CD4-positive, alpha-beta memory T cell (primary cell): ENCODE measurements around the gene EMC9. TPM values are rescaled to one million over a fixed set of nuclear protein-coding genes. Genes with fewer than 3 reads are reported as not detected.
A peak's percentile ranks its signal among the peaks of the same experiment; 100 is the strongest.
"Not testable (repeated sequence)": the region's sequence is repeated elsewhere in the genome, so short reads cannot be mapped to it uniquely, and the experiment has no call there.

ENCODE experiments used
- CTCF ChIA-PET: fragments of 350-600 bp; sonication (Branson Sonifier 250); formaldehyde crosslinking; loops from one replicate; lab custom pipeline; 2021; ENCODE audit warnings: inconsistent platforms; ENCODE audit not compliant: partially characterized antibody; lab: Charles Lee
- POLR2A ChIA-PET: fragments of 350-600 bp; sonication (Branson Sonifier 250); formaldehyde crosslinking; loops from one replicate; lab custom pipeline; 2021; ENCODE audit not compliant: partially characterized antibody; lab: Charles Lee
- DNase-seq, 5 donors: peaks; one replicate each; pipeline versions ENCODE4 v3.0.0 to v3.0.0-alpha.2; 2020 to 2022; ENCODE audit warnings: mixed read lengths in 1 of 5
- H3K27ac ChIP-seq: one replicate; pipeline ENCODE4 v1.7.0; 2013; ENCODE audit warnings: low read depth, low read length
- H3K27me3 ChIP-seq: 2 replicates; pipeline ENCODE4 v1.7.0; 2013; ENCODE audit warnings: mild to moderate bottlenecking, low read length, moderate library complexity; ENCODE audit not compliant: insufficient read depth
- H3K36me3 ChIP-seq: 2 replicates; pipeline ENCODE4 v1.7.0; 2013; ENCODE audit warnings: mild to moderate bottlenecking, low read length, moderate library complexity; ENCODE audit not compliant: insufficient read depth
- H3K4me1 ChIP-seq: 2 replicates; pipeline ENCODE4 v1.7.0; 2013; ENCODE audit warnings: mild to moderate bottlenecking, low read length, moderate library complexity; ENCODE audit not compliant: insufficient read depth
- H3K4me3 ChIP-seq, 2 donors: one replicate each; pipeline ENCODE4 v1.7.0; 2013; ENCODE audit warnings: low read length in 2 of 2, mild to moderate bottlenecking in 1 of 2
- H3K9me3 ChIP-seq, 2 donors: one replicate each; pipeline ENCODE4 v1.7.0; 2013; ENCODE audit warnings: low read length in 2 of 2, control low read depth in 1 of 2; ENCODE audit not compliant: control insufficient read depth in 1 of 2
- H3K27ac Mint-ChIP-seq, 7 donors: one replicate each; pipeline ENCODE4 v1.8.0; 2020 to 2021; ENCODE audit warnings: mixed read lengths in 7 of 7, mild to moderate bottlenecking in 6 of 7, inconsistent platforms in 3 of 7, moderate library complexity in 3 of 7
- H3K27me3 Mint-ChIP-seq, 2 donors: one replicate each; pipeline ENCODE4 v1.8.0; 2020 to 2021; ENCODE audit warnings: mixed read lengths in 2 of 2
- H3K36me3 Mint-ChIP-seq, 2 donors: one replicate each; pipeline ENCODE4 v1.8.0; 2020 to 2021; ENCODE audit warnings: mixed read lengths in 2 of 2, inconsistent platforms in 1 of 2, mild to moderate bottlenecking in 1 of 2
- H3K4me1 Mint-ChIP-seq, 4 donors: one replicate each; pipeline ENCODE4 v1.8.0; 2020 to 2021; ENCODE audit warnings: mixed read lengths in 4 of 4, mild to moderate bottlenecking in 1 of 4
- H3K4me3 Mint-ChIP-seq, 8 donors: one replicate each; pipeline ENCODE4 v1.8.0; 2020 to 2021; ENCODE audit warnings: mixed read lengths in 8 of 8, mild to moderate bottlenecking in 7 of 8, moderate library complexity in 6 of 8, inconsistent platforms in 3 of 8
- H3K9me3 Mint-ChIP-seq, 8 donors: one replicate each; pipeline ENCODE4 v1.8.0; 2020 to 2021; ENCODE audit warnings: mixed read lengths in 8 of 8, mild to moderate bottlenecking in 5 of 8, inconsistent platforms in 3 of 8, moderate library complexity in 1 of 8
- intact Hi-C: fragments of 100-400 bp; cut with micrococcal nuclease; formaldehyde crosslinking; loops from one replicate; pipeline ENCODE4 v1.15.1; 2023
- polyA plus RNA-seq, 2 donors: library from polyadenylated mRNA; unstranded; fragments of 300-500 nt; fragmentation: Illumina TruSeq; gene quantifications; one replicate each; pipeline ENCODE4 v1.2.3, GENCODE V29; 2021
- total RNA-seq, 2 experiments: library from RNA; stranded (reverse); gene quantifications; one replicate each; pipeline ENCODE4 v1.2.3, GENCODE V29; 2021

EMC9 gene
- total and polyA plus RNA-seq, 4 experiments from 2014 or later: 11.4 to 33.9 (median 23.3) TPM

DNA sequence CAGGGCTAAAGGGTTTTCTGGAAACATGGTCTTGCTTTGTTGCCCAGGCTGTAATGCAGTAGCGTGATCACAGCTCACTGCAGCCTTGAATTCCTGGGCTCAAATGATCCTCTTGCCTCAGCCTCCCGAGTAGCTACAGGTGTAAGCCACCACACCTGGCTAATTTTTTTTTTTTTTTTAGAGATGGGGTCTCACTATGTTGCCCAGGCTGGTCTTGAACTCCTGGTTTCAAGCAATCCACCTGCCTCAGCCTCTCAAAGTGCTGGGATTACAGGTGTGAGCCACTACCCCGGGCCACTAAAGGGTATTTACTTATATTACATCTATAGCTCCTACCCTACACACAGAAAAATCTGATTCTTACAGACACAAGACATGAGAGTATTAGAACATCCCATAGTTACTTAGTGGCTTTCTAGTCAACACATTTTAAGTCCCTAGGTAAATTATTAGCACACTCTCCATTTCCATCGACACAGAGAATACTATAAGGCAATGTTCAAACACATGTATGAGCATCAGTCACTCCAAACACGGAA lies 33.0 kb downstream of the EMC9 start:
- Mint-ChIP-seq H3K4me3 (peak overlapping the region in 4 of 8 donors; percentile 30 to 64 (median 44)), H3K4me1 (peaks cover 6 to 15% (median 12%) of the 10 kb centered on the region in 4 donors), H3K27me3 (no peaks in the 10 kb centered on the region), H3K9me3 (no peaks in the 10 kb centered on the region), H3K36me3 (peaks cover 11 to 16% of the 10 kb centered on the region in 2 donors), H3K27ac (peak overlapping the region; percentile 82 to 96 (median 95))
- H3K27ac ChIP-seq: peak overlapping the region; percentile 45
- ChIA-PET CTCF (interaction anchor here (0.9 to 11.5 kb wide), 41 partner anchors 8 to 225 kb away, joined by 3 to 412 read pairs (median 6); partner anchors contain the start of genes CARMIL3, CIDEB, DHRS4L2 and EMC9), POLR2A (interaction anchor here (0.6 to 8.4 kb wide), 18 partner anchors 15 to 163 kb away, joined by 3 to 137 read pairs (median 8); partner anchors contain the start of genes CARMIL3, CHMP4A, EMC9 and IPO4)
- H3K27me3 ChIP-seq: no peaks in the 10 kb centered on the region
- peaks cover 18% of the 10 kb centered on the region for H3K4me1 ChIP-seq
- H3K9me3 ChIP-seq: no peaks in the 10 kb centered on the region
- DNase-seq: no peak
- intact Hi-C loops: loop anchor here (1.0 kb wide), 5 partner anchors 18 to 94 kb away; partner anchors contain the start of gene IRF9
- H3K36me3 ChIP-seq: peaks cover 3% of the 10 kb centered on the region
- no peak overlapping the region for H3K4me3 ChIP-seq

DNA sequence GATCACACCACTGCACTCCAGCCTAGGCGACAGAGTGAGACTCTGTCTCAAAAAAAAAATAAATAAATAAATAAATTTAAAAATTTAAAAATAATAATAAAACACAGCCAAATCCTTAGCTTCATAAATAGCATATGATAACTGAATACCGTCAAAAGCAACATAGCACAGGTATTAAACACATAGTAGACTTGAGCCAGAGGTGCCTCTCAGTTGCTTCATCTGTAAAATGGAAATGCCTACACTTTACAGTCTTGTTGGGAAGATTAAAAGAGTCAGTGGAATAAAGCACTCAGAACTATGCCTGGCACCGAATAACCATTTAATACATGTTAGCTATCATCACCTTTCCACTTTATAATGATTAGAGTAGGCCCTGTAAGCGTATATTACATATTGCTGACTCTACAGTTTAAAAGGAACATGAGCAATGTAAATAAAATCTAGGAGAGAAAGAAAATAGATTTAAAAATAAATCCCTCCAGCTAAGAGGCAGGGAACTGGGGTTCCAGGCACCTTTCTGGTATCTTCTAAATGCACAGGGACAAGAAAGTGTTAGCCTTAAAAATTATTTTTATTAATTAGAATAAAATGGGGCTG lies 34.6 kb downstream of the EMC9 start:
- no peak for DNase-seq
- Histone ChIP-seq H3K4me1 (peaks cover 14% of the 10 kb centered on the region), H3K9me3 (no peaks in the 10 kb centered on the region), H3K27me3 (no peaks in the 10 kb centered on the region), H3K4me3 (no peak overlapping the region), H3K36me3 (peaks cover 11% of the 10 kb centered on the region), H3K27ac (no peak overlapping the region)
- ChIA-PET CTCF (interaction anchor here (0.6 to 11.5 kb wide), 11 partner anchors 13 to 191 kb away, joined by 3 to 412 read pairs (median 4); partner anchors contain the start of genes CARMIL3, IRF9, PCK2 and PSME1), POLR2A (interaction anchor here (2.5 to 8.4 kb wide), 6 partner anchors 14 to 49 kb away, joined by 10 to 137 read pairs (median 37); partner anchors contain the start of genes EMC9, PCK2, PSME1 and PSME2)
- Mint-ChIP-seq H3K4me1 (peaks cover 6 to 14% (median 12%) of the 10 kb centered on the region in 4 donors), H3K27ac (no peak overlapping the region), H3K9me3 (no peaks in the 10 kb centered on the region), H3K4me3 (no peak overlapping the region), H3K27me3 (no peaks in the 10 kb centered on the region), H3K36me3 (peaks cover 20 to 29% of the 10 kb centered on the region in 2 donors)
- intact Hi-C loops: no loop called here

DNA sequence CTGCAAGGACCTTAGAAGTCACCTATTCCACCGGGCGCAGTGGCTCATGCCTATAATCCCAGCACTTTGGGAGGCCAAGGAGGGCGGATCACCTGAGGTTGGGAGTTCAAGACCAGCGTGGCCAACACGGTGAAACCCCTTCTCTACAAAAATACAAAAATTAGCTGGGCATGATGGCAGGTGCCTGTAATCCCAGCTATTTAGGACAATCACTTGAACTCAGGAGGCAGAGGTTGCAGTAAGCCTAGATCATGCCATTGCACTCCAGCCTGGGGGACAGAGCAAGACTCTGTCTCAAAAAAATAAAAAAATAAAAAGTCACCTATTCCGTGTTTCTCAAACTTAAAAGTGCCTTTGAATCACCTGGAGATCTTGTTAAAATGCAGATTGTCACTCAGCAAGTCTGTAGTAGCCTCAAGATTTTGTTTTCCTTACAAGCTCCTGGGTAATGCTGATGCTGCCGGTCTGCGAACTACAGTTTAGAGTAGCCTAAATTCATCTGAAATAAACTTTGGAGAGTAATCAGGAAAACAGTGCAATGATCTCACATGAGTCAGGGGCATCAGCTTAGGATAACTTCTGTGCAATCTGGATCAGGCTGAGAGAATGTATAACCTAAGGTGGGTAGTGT lies 35.7 kb downstream of the EMC9 start:
- POLR2A ChIA-PET: interaction anchor here (0.7 to 8.4 kb wide), 5 partner anchors 8 to 55 kb away, joined by 3 to 137 read pairs (median 7); partner anchors contain the start of genes DCAF11, IRF9, NRL and PCK2
- H3K27me3 Mint-ChIP-seq, H3K4me3 Mint-ChIP-seq, DNase-seq, H3K9me3 ChIP-seq, H3K27me3 ChIP-seq, H3K4me3 ChIP-seq, H3K9me3 Mint-ChIP-seq, intact Hi-C loops, H3K27ac ChIP-seq: not testable (repeated sequence)
- CTCF ChIA-PET: interaction anchor here (0.6 to 11.5 kb wide), 4 partner anchors 12 to 64 kb away, joined by 3 to 412 read pairs (median 198); partner anchors contain the start of gene PCK2
- Mint-ChIP-seq H3K27ac (peak overlapping the region in 3 of 7 donors; percentile 16 to 38 (median 34)), H3K36me3 (peaks cover 23 to 32% of the 10 kb centered on the region in 2 donors), H3K4me1 (peaks cover 6 to 14% (median 12%) of the 10 kb centered on the region in 4 donors)
- peaks cover 14% of the 10 kb centered on the region for H3K4me1 ChIP-seq
- peaks cover 11% of the 10 kb centered on the region for H3K36me3 ChIP-seq

DNA sequence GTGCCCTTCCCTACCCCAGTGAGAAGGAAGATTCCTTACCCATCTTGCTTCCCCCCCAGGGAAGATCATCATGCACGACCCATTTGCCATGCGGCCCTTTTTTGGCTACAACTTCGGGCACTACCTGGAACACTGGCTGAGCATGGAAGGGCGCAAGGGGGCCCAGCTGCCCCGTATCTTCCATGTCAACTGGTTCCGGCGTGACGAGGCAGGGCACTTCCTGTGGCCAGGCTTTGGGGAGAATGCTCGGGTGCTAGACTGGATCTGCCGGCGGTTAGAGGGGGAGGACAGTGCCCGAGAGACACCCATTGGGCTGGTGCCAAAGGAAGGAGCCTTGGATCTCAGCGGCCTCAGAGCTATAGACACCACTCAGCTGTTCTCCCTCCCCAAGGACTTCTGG lies 37.9 kb downstream of the EMC9 start:
- no peak overlapping the region for H3K4me3 ChIP-seq
- CTCF ChIA-PET: interaction anchor here (0.9 to 11.5 kb wide), 4 partner anchors 10 to 44 kb away, joined by 3 to 412 read pairs (median 198); partner anchors contain the start of gene PCK2
- no peaks in the 10 kb centered on the region for H3K9me3 ChIP-seq
- H3K4me1 Mint-ChIP-seq: peaks cover under 1 to 6% (median 5%) of the 10 kb centered on the region in 4 donors
- no peak for DNase-seq
- no peak overlapping the region for H3K4me3 Mint-ChIP-seq
- intact Hi-C loops: no loop called here
- peak overlapping the region in 1 of 7 donors; percentile 12 for H3K27ac Mint-ChIP-seq
- H3K9me3 Mint-ChIP-seq: no peaks in the 10 kb centered on the region
- no peak overlapping the region for H3K27ac ChIP-seq
- no peaks in the 10 kb centered on the region for H3K27me3 Mint-ChIP-seq
- POLR2A ChIA-PET: interaction anchor here (1.0 to 8.4 kb wide), 4 partner anchors 10 to 52 kb away, joined by 3 to 137 read pairs (median 4); partner anchors contain the start of genes CARMIL3, DCAF11 and PCK2
- H3K36me3 Mint-ChIP-seq: peaks cover 36 to 46% of the 10 kb centered on the region in 2 donors
- peaks cover 23% of the 10 kb centered on the region for H3K36me3 ChIP-seq
- H3K4me1 ChIP-seq: peaks cover 3% of the 10 kb centered on the region
- no peaks in the 10 kb centered on the region for H3K27me3 ChIP-seq

DNA sequence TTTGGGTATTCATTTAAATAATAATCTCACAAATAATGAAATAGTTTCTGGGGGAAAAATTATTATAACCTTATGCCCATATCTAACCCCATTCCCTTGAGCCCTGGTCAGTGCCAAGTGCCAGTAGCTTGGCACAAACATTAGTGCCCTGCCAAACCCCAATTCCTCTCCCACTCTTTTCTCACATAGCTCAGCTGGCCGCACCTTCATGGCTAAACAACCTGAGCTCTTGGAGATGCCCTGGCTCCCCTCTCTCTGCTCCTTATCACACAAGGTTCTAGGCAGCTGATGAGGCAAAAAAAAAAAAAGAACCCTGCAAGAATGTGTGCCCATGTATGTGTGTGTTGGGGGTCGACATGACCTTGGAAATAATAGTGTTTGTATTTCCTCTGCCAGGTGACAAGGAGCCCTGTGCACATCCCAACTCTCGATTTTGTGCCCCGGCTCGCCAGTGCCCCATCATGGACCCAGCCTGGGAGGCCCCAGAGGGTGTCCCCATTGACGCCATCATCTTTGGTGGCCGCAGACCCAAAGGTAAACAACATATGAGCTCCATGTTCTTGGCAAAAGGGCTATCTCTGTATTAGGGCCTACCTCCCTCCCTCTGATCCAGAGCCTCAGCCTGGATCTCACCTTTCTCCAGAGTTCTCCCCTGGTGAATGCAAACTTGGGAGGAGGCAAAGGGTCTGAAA lies 38.9 kb downstream of the EMC9 start:
- Mint-ChIP-seq H3K36me3 (peaks cover 39 to 46% of the 10 kb centered on the region in 2 donors), H3K9me3 (no peaks in the 10 kb centered on the region), H3K27ac (peak overlapping the region in 2 of 7 donors; percentile 36 to 46), H3K27me3 (no peaks in the 10 kb centered on the region), H3K4me3 (no peak overlapping the region), H3K4me1 (peaks cover 0 to 2% (median 0%) of the 10 kb centered on the region in 4 donors)
- Histone ChIP-seq H3K36me3 (peaks cover 23% of the 10 kb centered on the region), H3K27ac (no peak overlapping the region), H3K9me3 (no peaks in the 10 kb centered on the region), H3K4me3 (no peak overlapping the region), H3K27me3 (no peaks in the 10 kb centered on the region), H3K4me1 (no peaks in the 10 kb centered on the region)
- DNase-seq: no peak
- ChIA-PET CTCF (interaction anchor here (10.4 to 11.5 kb wide), 2 partner anchors 9 to 43 kb away, joined by 392 to 412 read pairs; partner anchors contain the start of gene PCK2), POLR2A (interaction anchor here (0.7 to 1.3 kb wide), 2 partner anchors 12 to 51 kb away, joined by 3 read pairs; partner anchors contain the start of genes CARMIL3, DCAF11 and NRL)
- intact Hi-C loops: no loop called here

DNA sequence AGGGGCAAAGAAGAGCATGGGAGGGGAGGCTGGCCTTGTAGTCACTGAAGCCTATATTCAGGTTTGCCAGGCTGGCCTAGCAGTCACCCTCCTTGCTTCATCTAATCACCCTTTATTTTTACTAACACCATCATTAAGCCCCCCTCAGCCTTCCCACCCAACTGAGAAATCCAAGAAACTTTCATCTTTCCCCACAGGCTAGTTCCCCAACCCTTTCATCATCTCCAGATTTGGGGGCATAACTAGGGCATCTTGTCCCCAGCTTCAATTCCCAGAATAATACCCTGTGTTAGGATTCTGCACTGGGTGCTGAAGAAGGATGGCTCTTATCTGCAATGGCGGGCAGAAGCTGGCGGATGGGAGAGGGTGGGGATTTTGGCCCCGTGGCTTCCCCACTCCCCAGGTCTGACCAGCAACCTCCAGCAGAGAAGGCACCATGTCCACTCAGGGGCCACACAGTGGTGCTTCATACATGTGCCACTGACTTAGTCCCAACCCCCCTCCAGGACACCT lies 40.4 kb downstream of the EMC9 start:
- Mint-ChIP-seq H3K27ac (peak overlapping the region in 1 of 7 donors; percentile 42), H3K9me3 (no peaks in the 10 kb centered on the region), H3K27me3 (no peaks in the 10 kb centered on the region), H3K4me3 (no peak overlapping the region), H3K36me3 (peaks cover 37 to 46% of the 10 kb centered on the region in 2 donors), H3K4me1 (peaks cover 5 to 9% (median 7%) of the 10 kb centered on the region in 4 donors)
- Histone ChIP-seq H3K9me3 (no peaks in the 10 kb centered on the region), H3K27me3 (no peaks in the 10 kb centered on the region), H3K27ac (no peak overlapping the region), H3K4me3 (no peak overlapping the region), H3K4me1 (peaks cover 3% of the 10 kb centered on the region), H3K36me3 (peaks cover 28% of the 10 kb centered on the region)
- intact Hi-C loops: no loop called here
- POLR2A ChIA-PET: interaction anchor here (1.8 kb wide), 1 partner anchor 13 kb away, joined by 6 read pairs; the partner anchor contains the start of gene DCAF11
- DNase-seq: no peak
- CTCF ChIA-PET: interaction anchor here (1.2 to 11.5 kb wide), 3 partner anchors 7 to 42 kb away, joined by 5 to 412 read pairs (median 392); partner anchors contain the start of gene PCK2
